Measurements from ENCODE around the gene ABCC1. TPM values are rescaled to one million over a fixed set of nuclear protein-coding genes. Genes with fewer than 3 reads are reported as not detected.

The ABCC1 gene
- total RNA-seq, 1 experiment from 2014 or later: 61.9 TPM

GRCh38 chr16:16155234-16155633 lies 205.8 kb downstream of the ABCC1 start:
- Mint-ChIP-seq H3K27me3 (ENCODE audit: low read depth) (peaks cover 2% of the 10 kb centered on the region), H3K27ac (no peak overlapping the region), H3K4me3 (no peak overlapping the region), H3K4me1 (no peaks in the 10 kb centered on the region), H3K36me3 (peaks cover 19% of the 10 kb centered on the region), H3K9me3 (peaks cover 39% of the 10 kb centered on the region)
- CTCF ChIA-PET: no interaction called here
- DNase-seq (ENCODE audit: low spot score) (no peak), ATAC-seq (no peak)
- POLR2A ChIA-PET: no interaction called here
- TF ChIP-seq NFYB (CRISPR knock-in tag; conservative IDR thresholded peaks at IDR 0.05; ENCODE audit: low read depth) (no peak), ZNF263 (CRISPR knock-in tag; IDR thresholded peaks at IDR 0.05; ENCODE audit: low read depth) (no peak), CREM (CRISPR knock-in tag; IDR thresholded peaks at IDR 0.05) (no peak), STAT6 (CRISPR knock-in tag; conservative IDR thresholded peaks at IDR 0.05; ENCODE audit: low read depth) (no peak), NR1H2 (CRISPR knock-in tag; IDR thresholded peaks at IDR 0.05) (no peak), GABPB1 (CRISPR knock-in tag; IDR thresholded peaks at IDR 0.05) (no peak), ELF4 (CRISPR knock-in tag; IDR thresholded peaks at IDR 0.05; ENCODE audit: low read depth) (no peak), ZNF416 (CRISPR knock-in tag; IDR thresholded peaks at IDR 0.05) (no peak)
- TF ChIP-seq, protein P1, sequence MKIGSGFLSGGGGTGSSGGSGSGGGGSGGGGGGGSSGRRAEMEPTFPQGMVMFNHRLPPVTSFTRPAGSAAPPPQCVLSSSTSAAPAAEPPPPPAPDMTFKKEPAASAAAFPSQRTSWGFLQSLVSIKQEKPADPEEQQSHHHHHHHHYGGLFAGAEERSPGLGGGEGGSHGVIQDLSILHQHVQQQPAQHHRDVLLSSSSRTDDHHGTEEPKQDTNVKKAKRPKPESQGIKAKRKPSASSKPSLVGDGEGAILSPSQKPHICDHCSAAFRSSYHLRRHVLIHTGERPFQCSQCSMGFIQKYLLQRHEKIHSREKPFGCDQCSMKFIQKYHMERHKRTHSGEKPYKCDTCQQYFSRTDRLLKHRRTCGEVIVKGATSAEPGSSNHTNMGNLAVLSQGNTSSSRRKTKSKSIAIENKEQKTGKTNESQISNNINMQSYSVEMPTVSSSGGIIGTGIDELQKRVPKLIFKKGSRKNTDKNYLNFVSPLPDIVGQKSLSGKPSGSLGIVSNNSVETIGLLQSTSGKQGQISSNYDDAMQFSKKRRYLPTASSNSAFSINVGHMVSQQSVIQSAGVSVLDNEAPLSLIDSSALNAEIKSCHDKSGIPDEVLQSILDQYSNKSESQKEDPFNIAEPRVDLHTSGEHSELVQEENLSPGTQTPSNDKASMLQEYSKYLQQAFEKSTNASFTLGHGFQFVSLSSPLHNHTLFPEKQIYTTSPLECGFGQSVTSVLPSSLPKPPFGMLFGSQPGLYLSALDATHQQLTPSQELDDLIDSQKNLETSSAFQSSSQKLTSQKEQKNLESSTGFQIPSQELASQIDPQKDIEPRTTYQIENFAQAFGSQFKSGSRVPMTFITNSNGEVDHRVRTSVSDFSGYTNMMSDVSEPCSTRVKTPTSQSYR (CRISPR knock-in tag; IDR thresholded peaks at IDR 0.05): no peak
- TF ChIP-seq, protein P2, sequence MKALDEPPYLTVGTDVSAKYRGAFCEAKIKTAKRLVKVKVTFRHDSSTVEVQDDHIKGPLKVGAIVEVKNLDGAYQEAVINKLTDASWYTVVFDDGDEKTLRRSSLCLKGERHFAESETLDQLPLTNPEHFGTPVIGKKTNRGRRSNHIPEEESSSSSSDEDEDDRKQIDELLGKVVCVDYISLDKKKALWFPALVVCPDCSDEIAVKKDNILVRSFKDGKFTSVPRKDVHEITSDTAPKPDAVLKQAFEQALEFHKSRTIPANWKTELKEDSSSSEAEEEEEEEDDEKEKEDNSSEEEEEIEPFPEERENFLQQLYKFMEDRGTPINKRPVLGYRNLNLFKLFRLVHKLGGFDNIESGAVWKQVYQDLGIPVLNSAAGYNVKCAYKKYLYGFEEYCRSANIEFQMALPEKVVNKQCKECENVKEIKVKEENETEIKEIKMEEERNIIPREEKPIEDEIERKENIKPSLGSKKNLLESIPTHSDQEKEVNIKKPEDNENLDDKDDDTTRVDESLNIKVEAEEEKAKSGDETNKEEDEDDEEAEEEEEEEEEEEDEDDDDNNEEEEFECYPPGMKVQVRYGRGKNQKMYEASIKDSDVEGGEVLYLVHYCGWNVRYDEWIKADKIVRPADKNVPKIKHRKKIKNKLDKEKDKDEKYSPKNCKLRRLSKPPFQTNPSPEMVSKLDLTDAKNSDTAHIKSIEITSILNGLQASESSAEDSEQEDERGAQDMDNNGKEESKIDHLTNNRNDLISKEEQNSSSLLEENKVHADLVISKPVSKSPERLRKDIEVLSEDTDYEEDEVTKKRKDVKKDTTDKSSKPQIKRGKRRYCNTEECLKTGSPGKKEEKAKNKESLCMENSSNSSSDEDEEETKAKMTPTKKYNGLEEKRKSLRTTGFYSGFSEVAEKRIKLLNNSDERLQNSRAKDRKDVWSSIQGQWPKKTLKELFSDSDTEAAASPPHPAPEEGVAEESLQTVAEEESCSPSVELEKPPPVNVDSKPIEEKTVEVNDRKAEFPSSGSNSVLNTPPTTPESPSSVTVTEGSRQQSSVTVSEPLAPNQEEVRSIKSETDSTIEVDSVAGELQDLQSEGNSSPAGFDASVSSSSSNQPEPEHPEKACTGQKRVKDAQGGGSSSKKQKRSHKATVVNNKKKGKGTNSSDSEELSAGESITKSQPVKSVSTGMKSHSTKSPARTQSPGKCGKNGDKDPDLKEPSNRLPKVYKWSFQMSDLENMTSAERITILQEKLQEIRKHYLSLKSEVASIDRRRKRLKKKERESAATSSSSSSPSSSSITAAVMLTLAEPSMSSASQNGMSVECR (CRISPR knock-in tag; IDR thresholded peaks at IDR 0.05; ENCODE audit: borderline replicate concordance): no peak

GRCh38 chr16:16157166-16157565 lies 207.8 kb downstream of the ABCC1 start:
- CTCF ChIA-PET: no interaction called here
- H3K36me3 Mint-ChIP-seq: peaks cover 22% of the 10 kb centered on the region
- ATAC-seq (no peak), DNase-seq (ENCODE audit: low spot score) (no peak)
- H3K27me3 Mint-ChIP-seq (ENCODE audit: low read depth): peaks cover 2% of the 10 kb centered on the region
- H3K4me3 Mint-ChIP-seq: no peak overlapping the region
- TF ChIP-seq ZNF263 (CRISPR knock-in tag; IDR thresholded peaks at IDR 0.05; ENCODE audit: low read depth): no peak
- no peak overlapping the region for H3K27ac Mint-ChIP-seq
- POLR2A ChIA-PET: interaction anchor here (0.7 kb wide), 1 partner anchor 186 kb away, joined by 5 read pairs; no protein-coding TSS in a partner anchor
- no peaks in the 10 kb centered on the region for H3K4me1 Mint-ChIP-seq
- peaks cover 50% of the 10 kb centered on the region for H3K9me3 Mint-ChIP-seq

GRCh38 chr16:16158082-16158658 lies 208.8 kb downstream of the ABCC1 start:
- ATAC-seq: no peak
- no peak for DNase-seq (ENCODE audit: low spot score)
- POLR2A ChIA-PET: no interaction called here
- no peak overlapping the region for H3K4me3 Mint-ChIP-seq
- H3K4me1 Mint-ChIP-seq: no peaks in the 10 kb centered on the region
- CTCF ChIA-PET: no interaction called here
- TF ChIP-seq GRHL2 (CRISPR knock-in tag; IDR thresholded peaks at IDR 0.05; ENCODE audit: insufficient replicate concordance, severe bottlenecking): no peak
- TF ChIP-seq ZNF263 (CRISPR knock-in tag; IDR thresholded peaks at IDR 0.05; ENCODE audit: low read depth): no peak
- no peak for TF ChIP-seq HMGA2 (CRISPR knock-in tag; IDR thresholded peaks at IDR 0.05)
- TF ChIP-seq NFATC4 (CRISPR knock-in tag; IDR thresholded peaks at IDR 0.05): no peak
- TF ChIP-seq, protein P1 (CRISPR knock-in tag; IDR thresholded peaks at IDR 0.05): no peak
- no peak for TF ChIP-seq TEAD4 (CRISPR knock-in tag; IDR thresholded peaks at IDR 0.05)
- no peak overlapping the region for H3K27ac Mint-ChIP-seq
- H3K9me3 Mint-ChIP-seq: peaks cover 56% of the 10 kb centered on the region
- H3K27me3 Mint-ChIP-seq (ENCODE audit: low read depth): peaks cover 2% of the 10 kb centered on the region
- peaks cover 22% of the 10 kb centered on the region for H3K36me3 Mint-ChIP-seq

Data from WTC11 (cell line).